Measurements from ENCODE around the gene DUSP28.

Gene DUSP28

GRCh38 chr2:240560084-240560479 is at the start of gene DUSP28:
Gene DUSP28 (plus strand): TSS chr2:240560357. CDS start chr2:240560685, 328 bp downstream.
- peak within 1 kb of the TSS; percentile 66 for H3K4me3 ChIP-seq (ENCODE audit: low read depth, low read length)
- no peak for TF ChIP-seq CTCF (IDR thresholded peaks at IDR 0.05; ENCODE audit: low read depth, low read length)

GRCh38 chr2:240510513-240511210 is 49.5 kb upstream of the DUSP28 start:
- H3K4me3 ChIP-seq (ENCODE audit: low read depth, low read length): no peak overlapping the region
- TF ChIP-seq CTCF (IDR thresholded peaks at IDR 0.05; ENCODE audit: low read depth, low read length): no peak

DNA sequence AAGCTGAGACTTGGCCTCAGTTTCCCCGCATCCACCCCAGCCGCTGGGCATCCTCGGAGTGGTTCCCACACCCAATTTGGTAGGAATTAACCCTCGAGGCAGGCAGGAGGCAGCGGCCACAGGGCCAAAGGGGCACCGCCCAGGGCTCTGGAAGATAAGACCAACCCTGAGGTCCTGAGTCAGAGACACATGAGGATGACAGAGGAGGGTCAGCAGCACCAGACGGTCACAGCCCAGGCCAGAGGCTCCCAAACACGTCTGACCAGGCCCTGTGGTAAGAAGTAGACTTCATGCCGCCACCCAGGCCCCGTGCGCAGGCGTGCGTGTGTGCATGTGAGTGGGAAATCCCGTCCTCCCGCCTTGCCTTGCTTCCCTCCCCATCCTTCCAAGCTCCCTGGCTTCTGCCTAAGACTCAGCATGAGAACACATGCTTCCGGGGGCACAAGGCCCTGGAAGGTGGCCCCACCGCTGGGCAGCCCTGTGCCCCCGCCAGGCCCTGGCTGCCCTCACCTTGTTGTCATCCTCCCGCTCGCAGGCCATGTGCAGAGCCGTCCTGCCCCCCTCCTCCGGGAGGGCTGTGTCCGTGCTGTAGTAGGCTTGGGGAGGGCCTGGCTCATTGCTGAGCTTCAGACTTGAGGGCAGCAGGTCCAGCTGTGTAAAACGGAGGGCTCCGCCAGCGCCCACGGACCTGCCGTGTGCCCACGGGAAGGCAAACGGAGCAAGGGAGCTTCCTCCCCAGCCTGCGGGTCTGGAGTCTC is 48.6 kb upstream of the DUSP28 start:
- H3K4me3 ChIP-seq (ENCODE audit: low read depth, low read length): no peak overlapping the region
- no peak for TF ChIP-seq CTCF (IDR thresholded peaks at IDR 0.05; ENCODE audit: low read depth, low read length)

- no peak for TF ChIP-seq CTCF (IDR thresholded peaks at IDR 0.05; ENCODE audit: low read depth, low read length)
Observed at GRCh38 chr2:240512109-240512485, 48.1 kb upstream of the DUSP28 start.

GRCh38 chr2:240512666-240513535 is 47.3 kb upstream of the DUSP28 start:
- no peak for TF ChIP-seq CTCF (IDR thresholded peaks at IDR 0.05; ENCODE audit: low read depth, low read length)
- H3K4me3 ChIP-seq (ENCODE audit: low read depth, low read length): no peak overlapping the region

More at GRCh38 chr2:240512109-240512485, 48.1 kb upstream of the DUSP28 start:
- no peak overlapping the region for H3K4me3 ChIP-seq (ENCODE audit: low read depth, low read length)

DNA sequence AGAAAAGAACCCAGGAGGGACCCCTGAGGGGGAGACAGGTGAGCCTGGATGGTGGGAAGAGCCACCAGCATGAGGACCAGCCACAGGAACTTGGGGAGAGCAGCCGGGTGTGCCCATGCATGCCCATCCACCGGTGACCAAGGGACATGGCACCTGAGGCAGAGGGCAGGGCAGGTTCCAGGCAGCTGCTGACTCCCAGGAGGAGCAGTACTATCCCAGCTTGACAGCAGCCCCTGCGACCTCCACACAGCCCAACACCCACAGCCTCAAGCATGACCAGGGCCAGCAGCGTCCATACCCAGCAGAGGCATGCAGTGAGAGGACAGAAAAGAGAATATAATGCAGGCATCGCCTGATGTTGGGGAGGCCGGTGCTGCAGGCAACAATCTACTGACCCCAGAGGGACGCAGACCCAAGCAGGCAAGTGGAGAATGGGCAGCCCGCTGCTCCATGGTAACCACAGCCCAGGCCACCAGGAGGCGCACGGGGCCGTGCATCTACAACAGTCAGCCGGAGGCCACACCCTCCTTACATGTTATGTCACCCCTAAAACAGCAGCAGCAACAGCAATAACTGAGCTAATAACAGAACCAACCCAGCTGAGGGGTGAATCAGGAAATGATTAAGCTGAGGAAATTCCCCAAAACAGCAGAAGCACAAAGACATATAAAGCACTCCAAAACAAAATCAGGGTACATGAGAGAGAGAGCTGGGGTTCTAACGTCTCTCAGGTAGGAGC is 46.4 kb upstream of the DUSP28 start:
- peak; percentile 97 for TF ChIP-seq CTCF (IDR thresholded peaks at IDR 0.05; ENCODE audit: low read depth, low read length)
- H3K4me3 ChIP-seq (ENCODE audit: low read depth, low read length): no peak overlapping the region
